Neural cell (in vitro differentiated cells): Measurements from ENCODE around the gene CYP4F22. TPM values are rescaled to one million over a fixed set of nuclear protein-coding genes. Genes with fewer than 3 reads are reported as not detected.
"Not testable (repeated sequence)": the region's sequence is repeated elsewhere in the genome, so short reads cannot be mapped to it uniquely, and the experiment has no call there.

Experiments
- H2AFZ ChIP-seq: fragments of 200-600, 300-800 bp; sonication (generic), shearing (Covaris generic); 2 replicates; pipeline ENCODE4 v1.6.0; 2014; ENCODE audit warnings: low read depth, mild to moderate bottlenecking, antibody characterized with exemption, low read length, moderate library complexity
- H3F3A ChIP-seq: fragments of 200-600 bp; shearing (Covaris generic); 2 replicates; pipeline ENCODE4 v1.6.1; 2016; ENCODE audit warnings: mild to moderate bottlenecking, moderate library complexity, mixed read lengths, antibody characterized with exemption, low read length; ENCODE audit not compliant: insufficient read depth, poor library complexity, severe bottlenecking
- H3K27ac ChIP-seq: fragments of 200-600, 300-800 bp; sonication (generic), shearing (Covaris generic); 2 replicates; pipeline ENCODE4 v1.5.1; 2014; ENCODE audit warnings: mild to moderate bottlenecking, low read length, moderate library complexity
- H3K27me3 ChIP-seq: fragments of 300-800, 200-600 bp; sonication (generic), shearing (Covaris generic); 2 replicates; pipeline ENCODE4 v1.6.0; 2014; ENCODE audit warnings: mild to moderate bottlenecking, low read depth, low read length, moderate library complexity; ENCODE audit not compliant: insufficient read depth
- H3K36me3 ChIP-seq: fragments of 300-800, 200-600 bp; sonication (generic), shearing (Covaris generic); 2 replicates; pipeline ENCODE4 v1.5.1; 2014; ENCODE audit warnings: mild to moderate bottlenecking, antibody characterized with exemption, low read length, moderate library complexity; ENCODE audit not compliant: insufficient read depth
- H3K4me2 ChIP-seq: fragments of 300-800, 200-600 bp; sonication (generic), shearing (Covaris generic); 2 replicates; pipeline ENCODE4 v1.6.0; 2014; ENCODE audit warnings: mild to moderate bottlenecking, low read length
- H3K4me3 ChIP-seq: fragments of 300-800, 200-600 bp; sonication (generic), shearing (Covaris generic); 2 replicates; pipeline ENCODE4 v1.5.1; 2014; ENCODE audit warnings: mild to moderate bottlenecking, low read length, moderate library complexity
- H3K79me2 ChIP-seq: fragments of 200-600 bp; shearing (Covaris generic); replicated peaks from 2 replicates; pipeline ENCODE4 v1.6.0; 2014; ENCODE audit warnings: mild to moderate bottlenecking, low read length, moderate library complexity; ENCODE audit not compliant: insufficient read depth
- H3K9ac ChIP-seq: fragments of 300-800, 200-600 bp; sonication (generic), shearing (Covaris generic); 2 replicates; pipeline ENCODE4 v1.6.1; 2016; ENCODE audit warnings: mild to moderate bottlenecking, low read length, mixed read lengths
- H3K9me2 ChIP-seq: fragments of 200-600 bp; shearing (Covaris generic); 2 replicates; pipeline ENCODE4 v1.6.1; 2016; ENCODE audit warnings: mild to moderate bottlenecking, low read length, mixed read lengths; ENCODE audit not compliant: insufficient read depth
- H3K9me3 ChIP-seq: fragments of 200-600, 300-800 bp; sonication (generic), shearing (Covaris generic); 2 replicates; pipeline ENCODE4 v1.6.1; 2016; ENCODE audit warnings: mild to moderate bottlenecking, mixed run types, low read length, moderate library complexity, mixed read lengths
- H4K20me1 ChIP-seq: fragments of 200-600 bp; shearing (Covaris generic); 2 replicates; pipeline ENCODE4 v1.6.1; 2016; ENCODE audit warnings: mild to moderate bottlenecking, mixed run types; ENCODE audit not compliant: insufficient read depth
- CTCF ChIP-seq: fragments of 450-650 bp; IDR thresholded peaks from 2 replicates; pipeline ENCODE4 v1.5.1; 2014; ENCODE audit warnings: antibody characterized with exemption, mild to moderate bottlenecking, moderate library complexity; ENCODE audit not compliant: poor library complexity, severe bottlenecking
- EP300 ChIP-seq: fragments of 450-650 bp; conservative IDR thresholded peaks from 2 replicates; pipeline ENCODE4 v1.6.1; 2014; ENCODE audit warnings: antibody characterized with exemption, mild to moderate bottlenecking, moderate library complexity; ENCODE audit not compliant: poor library complexity, severe bottlenecking
- EZH2 ChIP-seq: fragments of 200-600, 300-800 bp; shearing (Covaris generic), sonication (generic); IDR thresholded peaks from 2 replicates; pipeline ENCODE4 v1.6.1; 2014; ENCODE audit warnings: antibody characterized with exemption, low read length, borderline replicate concordance, mild to moderate bottlenecking; ENCODE audit not compliant: insufficient read depth, poor library complexity, severe bottlenecking
- MXI1 ChIP-seq: fragments of 450-650 bp; conservative IDR thresholded peaks from 2 replicates; pipeline ENCODE4 v1.6.1; 2014; ENCODE audit warnings: antibody characterized with exemption, mild to moderate bottlenecking; ENCODE audit not compliant: poor library complexity, severe bottlenecking
- POLR2AphosphoS5 ChIP-seq: IDR thresholded peaks from 2 replicates; pipeline ENCODE4 v1.6.1; 2012
- RAD21 ChIP-seq: fragments of 450-650 bp; conservative IDR thresholded peaks from 2 replicates; pipeline ENCODE4 v1.6.1; 2014; ENCODE audit warnings: antibody characterized with exemption, mild to moderate bottlenecking, moderate library complexity
- REST ChIP-seq: IDR thresholded peaks from 2 replicates; pipeline ENCODE4 v1.6.1; 2012; ENCODE audit warnings: borderline replicate concordance
- SMC3 ChIP-seq: fragments of 450-650 bp; conservative IDR thresholded peaks from 2 replicates; pipeline ENCODE4 v1.6.1; 2014; ENCODE audit warnings: antibody characterized with exemption, mild to moderate bottlenecking, moderate library complexity; ENCODE audit not compliant: poor library complexity
- TAF1 ChIP-seq: IDR thresholded peaks from 2 replicates; pipeline ENCODE4 v1.6.1; 2012; ENCODE audit warnings: low read depth
- polyA plus RNA-seq: library from polyadenylated mRNA; depleted of rRNA; stranded (reverse); fragments of >200 nt; gene quantifications from 2 replicates; pipeline ENCODE4 v1.2.3, GENCODE V29; 2014

Gene CYP4F22
- polyA plus RNA-seq, 1 donor from 2014 or later, result not detected

- no peak overlapping the region for H3K4me2 ChIP-seq
- no peaks in the 10 kb centered on the region for H3K9me2 ChIP-seq
- H3K4me3 ChIP-seq, result no peak overlapping the region
- H2AFZ ChIP-seq, result no peak overlapping the region
- no peaks in the 10 kb centered on the region for H4K20me1 ChIP-seq
- TF ChIP-seq CTCF (no peak), REST (no peak), SMC3 (no peak), TAF1 (no peak), POLR2AphosphoS5 (no peak)
- H3K9ac ChIP-seq, result no peak overlapping the region
- H3K36me3 ChIP-seq, result no peaks in the 10 kb centered on the region
- no peaks in the 10 kb centered on the region for H3F3A ChIP-seq
- H3K79me2 ChIP-seq, result no peaks in the 10 kb centered on the region
- no peaks in the 10 kb centered on the region for H3K9me3 ChIP-seq
- no peaks in the 10 kb centered on the region for H3K27me3 ChIP-seq
- no peak overlapping the region for H3K27ac ChIP-seq
Measured at GRCh38 chr19:15507068-15508034, 974 bp upstream of the CYP4F22 start.

GRCh38 chr19:15511671-15512424, 3.5 kb downstream of the CYP4F22 start:
- no peak overlapping the region for H3K9ac ChIP-seq
- no peaks in the 10 kb centered on the region for H3K27me3 ChIP-seq
- H4K20me1 ChIP-seq, result no peaks in the 10 kb centered on the region
- H3K9me3 ChIP-seq, result no peaks in the 10 kb centered on the region
- no peaks in the 10 kb centered on the region for H3F3A ChIP-seq
- no peak overlapping the region for H3K4me2 ChIP-seq
- no peak overlapping the region for H3K4me3 ChIP-seq
- H3K36me3 ChIP-seq, result no peaks in the 10 kb centered on the region
- no peak for TF ChIP-seq REST
- no peak for TF ChIP-seq RAD21
- no peak for TF ChIP-seq MXI1
- no peak for TF ChIP-seq SMC3
- TF ChIP-seq EP300, result no peak
- no peak for TF ChIP-seq POLR2AphosphoS5
- TF ChIP-seq CTCF, result no peak
- TF ChIP-seq TAF1, result no peak
- no peak for TF ChIP-seq EZH2
- no peaks in the 10 kb centered on the region for H3K9me2 ChIP-seq
- no peak overlapping the region for H3K27ac ChIP-seq
- H2AFZ ChIP-seq, result no peak overlapping the region
- H3K79me2 ChIP-seq, result no peaks in the 10 kb centered on the region

- H2AFZ ChIP-seq, H3K9ac ChIP-seq, H3K9me2 ChIP-seq, H3K4me3 ChIP-seq, H4K20me1 ChIP-seq, H3K36me3 ChIP-seq, H3K79me2 ChIP-seq, H3K4me2 ChIP-seq, H3K27me3 ChIP-seq, H3K9me3 ChIP-seq, H3K27ac ChIP-seq, H3F3A ChIP-seq: not testable (repeated sequence)
Measured at GRCh38 chr19:15515227-15515625, 6.9 kb downstream of the CYP4F22 start.
